Nucleus accumbens (tissue), 56 donors: ENCODE measurements around the gene ZGRF1.
"Not testable (repeated sequence)": the region's sequence is repeated elsewhere in the genome, so short reads cannot be mapped to it uniquely, and the experiment has no call there.

Source experiments
- DNase-seq, 56 donors: peaks; one replicate each; lab custom pipeline; 2025; lab: John Stamatoyannopoulos, UW

ZGRF1 gene

GRCh38 chr4:112562254-112562879 lies 74.3 kb downstream of the ZGRF1 start:
- DNase-seq = no peak

- no peak for DNase-seq
Observed at GRCh38 chr4:112560084-112560483, 76.6 kb downstream of the ZGRF1 start.

- no peak for DNase-seq
Observed at GRCh38 chr4:112559053-112559452, 77.7 kb downstream of the ZGRF1 start.

- peak in 1 of 56 donors; percentile 14 for DNase-seq
Observed at GRCh38 chr4:112557676-112558411, 78.9 kb downstream of the ZGRF1 start.

- DNase-seq = not testable (repeated sequence)
Observed at GRCh38 chr4:112554271-112554670, 82.4 kb downstream of the ZGRF1 start.

- DNase-seq = no peak
Observed at GRCh38 chr4:112552668-112553067, 84.0 kb downstream of the ZGRF1 start.

GRCh38 chr4:112550728-112551127 lies 86.0 kb downstream of the ZGRF1 start:
- no peak for DNase-seq

- DNase-seq = no peak
Observed at GRCh38 chr4:112546476-112546875, 90.2 kb downstream of the ZGRF1 start.

GRCh38 chr4:112545346-112545745 lies 91.4 kb downstream of the ZGRF1 start:
- DNase-seq = no peak

- DNase-seq = no peak
Observed at GRCh38 chr4:112540695-112541094, 96.0 kb downstream of the ZGRF1 start.

GRCh38 chr4:112536123-112536522 lies 100.6 kb downstream of the ZGRF1 start:
- DNase-seq = no peak

- no peak for DNase-seq
Observed at GRCh38 chr4:112532267-112532666, 104.4 kb downstream of the ZGRF1 start.

- no peak for DNase-seq
Observed at GRCh38 chr4:112531146-112531545, 105.6 kb downstream of the ZGRF1 start.

- DNase-seq = no peak
Observed at GRCh38 chr4:112526061-112526460, 110.6 kb downstream of the ZGRF1 start.

- peak in 7 of 56 donors; percentile 6 to 65 (median 17) for DNase-seq
Observed at GRCh38 chr4:112523764-112524505, 112.8 kb downstream of the ZGRF1 start.

GRCh38 chr4:112523008-112523721 lies 113.5 kb downstream of the ZGRF1 start:
- no peak for DNase-seq

- DNase-seq = not testable (repeated sequence)
Observed at GRCh38 chr4:112522431-112522830, 114.3 kb downstream of the ZGRF1 start.

- DNase-seq = no peak
Observed at GRCh38 chr4:112521123-112522023, 115.3 kb downstream of the ZGRF1 start.

GRCh38 chr4:112520598-112521122 lies 116.0 kb downstream of the ZGRF1 start:
- no peak for DNase-seq
